Measurements from ENCODE around the gene ATP11C. TPM values are rescaled to one million over a fixed set of nuclear protein-coding genes. Genes with fewer than 3 reads are reported as not detected.

ATP11C gene
- total and polyA plus RNA-seq, 2 of the 4 experiments (the other 2 are of a cell fraction), result 19.3 to 40.0 TPM

DNA sequence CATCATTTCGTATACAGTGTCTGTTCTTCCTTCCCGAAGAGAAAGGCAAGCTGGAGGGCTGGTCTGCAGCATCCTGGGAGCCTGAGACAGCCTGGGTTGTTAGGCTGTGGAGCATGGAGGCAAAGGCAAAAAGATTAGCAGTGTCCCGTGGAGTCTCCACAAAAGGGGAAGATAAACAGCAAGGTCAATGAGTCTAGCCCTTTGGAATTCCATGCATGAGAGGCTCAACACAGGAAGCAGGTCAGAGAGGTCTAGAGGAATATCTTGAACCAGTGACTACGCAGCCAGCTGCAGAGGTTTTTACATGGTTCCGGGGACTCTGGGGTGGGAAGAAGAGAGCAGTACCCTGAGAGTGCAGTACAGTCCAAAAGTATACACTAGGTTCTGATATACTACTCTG lies 212.7 kb downstream of the ATP11C start:
- Histone ChIP-seq H2AFZ (replicated peaks; ENCODE audit: low read length, poor library complexity) (peak overlapping the region; percentile 69), H3K79me1 (ENCODE audit: low read depth in 1 of 2, low read length in 2 of 2) (no peaks in the 10 kb centered on the region), H3K4me3 (ENCODE audit: insufficient read depth, low read depth, low read length) (no peak overlapping the region), H4K5ac (ENCODE audit: low read depth, low read length) (no peak overlapping the region), H2AK9ac (replicated peaks; ENCODE audit: low read depth, low read length, poor library complexity) (no peak overlapping the region), H4K91ac (ENCODE audit: insufficient read depth, low read depth, low read length) (peak overlapping the region; percentile 64), H2AK5ac (ENCODE audit: low read depth, low read length) (no peak overlapping the region), H3K4me2 (ENCODE audit: low read depth, low read length) (no peak overlapping the region), H3K27me3 (ENCODE audit: control insufficient read depth, insufficient read depth, low read length) (no peaks in the 10 kb centered on the region), H4K8ac (ENCODE audit: low read depth in 2 of 2, low read length in 2 of 2) (peak overlapping the region in 1 of 2 experiments; percentile 72; a peak in 2 of 4 replicates), H3K27ac (ENCODE audit: insufficient read depth, low read length) (peak overlapping the region; percentile 28; the same call in 1 of the 2 replicates), H3K9me1 (ENCODE audit: insufficient read depth, low read length) (no peaks in the 10 kb centered on the region; the same call in 1 of the 2 replicates), H3K18ac (ENCODE audit: low read depth, low read length) (no peak overlapping the region), H2BK5ac (ENCODE audit: low read depth, low read length, poor library complexity, severe bottlenecking) (no peak overlapping the region), H4K20me1 (ENCODE audit: insufficient read depth, low read length) (no peaks in the 10 kb centered on the region), H3K14ac (replicated peaks; ENCODE audit: low read depth, low read length) (no peak overlapping the region), H2BK20ac (ENCODE audit: low read depth, low read length) (peak overlapping the region; percentile 60), H3K9ac (ENCODE audit: low read depth, low read length) (no peak overlapping the region), H3K9me3 (ENCODE audit: control insufficient read depth, insufficient read depth, low read length) (no peaks in the 10 kb centered on the region), H2BK15ac (ENCODE audit: low read depth, low read length) (no peak overlapping the region), H3K4ac (ENCODE audit: low read depth, low read length) (peak overlapping the region; percentile 62; the same call in 1 of the 2 replicates), H3K4me1 (ENCODE audit: control insufficient read depth, insufficient read depth, low read length) (no peaks in the 10 kb centered on the region), H2BK120ac (ENCODE audit: low read depth, low read length) (peak overlapping the region; percentile 80; the same call in 1 of the 2 replicates), H3K23ac (ENCODE audit: low read depth, low read length) (no peak overlapping the region), H3K36me3 (ENCODE audit: control insufficient read depth, insufficient read depth, low read length) (no peaks in the 10 kb centered on the region), H3K56ac (ENCODE audit: extremely low read depth, insufficient read depth, low read length) (no peak overlapping the region)
- no peak for TF ChIP-seq SMC3 (IDR thresholded peaks at IDR 0.05; ENCODE audit: low read depth, low read length)
- no peak for TF ChIP-seq RCOR1 (IDR thresholded peaks at IDR 0.05; ENCODE audit: insufficient replicate concordance, low read length)
- TF ChIP-seq MAFK (IDR thresholded peaks at IDR 0.05; ENCODE audit: low read depth, low read length), result no peak
- TF ChIP-seq NFE2L2 (IDR thresholded peaks at IDR 0.05; ENCODE audit: low read depth, low read length), result no peak
- TF ChIP-seq RFX5 (IDR thresholded peaks at IDR 0.05; ENCODE audit: low read depth, low read length), result no peak
- WGBS, 2 experiments (ENCODE audit: extremely low coverage in 2 of 2, insufficient read length in 1 of 2), result no CpG with 5 or more reads among the region's 5 CpGs
- CTCF ChIA-PET, result interaction anchor here (0.7 kb wide), 1 partner anchor 103 kb away, joined by 5 read pairs; no protein-coding TSS in a partner anchor
- no TSS peak for BruUV-seq (replicated peaks)
- POLR2A ChIA-PET (ENCODE audit: unreplicated experiment), result interaction anchor here (0.5 kb wide), 1 partner anchor 231 kb away, joined by 3 read pairs; no protein-coding TSS in a partner anchor
- intact Hi-C loops (cut with micrococcal nuclease) (loop anchor here (10.0 kb wide), 1 partner anchor 215 kb away; the partner anchor contains the start of gene ATP11C), in situ Hi-C loops (cut with MboI; ENCODE audit: low sequenced_read_pairs) (no loop called here), dilution Hi-C loops (cut with HindIII; ENCODE audit: low sequenced_read_pairs, unreplicated experiment) (no loop called here)
- peak; percentile 68 for DNase-seq
- ATAC-seq (ENCODE audit: low read depth), result peak; percentile 96
